NCI-H748 treated with DMSO at 0.1 percent for 48 hours (cell line): Measurements from ENCODE around the gene GALNT18.

ENCODE experiments used
- DNase-seq: peaks from one replicate; lab custom pipeline; 2025; lab: John Stamatoyannopoulos, UW

Gene GALNT18

GRCh38 chr11:11348303-11348702 lies 273.5 kb downstream of the GALNT18 start:
- no peak for DNase-seq

GRCh38 chr11:11347592-11347991 lies 274.2 kb downstream of the GALNT18 start:
- DNase-seq: no peak

GRCh38 chr11:11346303-11346702 lies 275.5 kb downstream of the GALNT18 start:
- peak; percentile 85 for DNase-seq

- no peak for DNase-seq
Observed at GRCh38 chr11:11345099-11345498, 276.7 kb downstream of the GALNT18 start.

GRCh38 chr11:11344045-11344444 lies 277.8 kb downstream of the GALNT18 start:
- no peak for DNase-seq

GRCh38 chr11:11338304-11338703 lies 283.5 kb downstream of the GALNT18 start:
- DNase-seq: no peak

GRCh38 chr11:11336664-11337063 lies 285.1 kb downstream of the GALNT18 start:
- DNase-seq: no peak

- no peak for DNase-seq
Observed at GRCh38 chr11:11335043-11335442, 286.8 kb downstream of the GALNT18 start.

GRCh38 chr11:11334607-11335006 lies 287.2 kb downstream of the GALNT18 start:
- no peak for DNase-seq

GRCh38 chr11:11332141-11332710 lies 289.6 kb downstream of the GALNT18 start:
- DNase-seq: no peak

- no peak for DNase-seq
Observed at GRCh38 chr11:11329062-11329806, 292.6 kb downstream of the GALNT18 start.

- no peak for DNase-seq
Observed at GRCh38 chr11:11324090-11324489, 297.7 kb downstream of the GALNT18 start.

- no peak for DNase-seq
Observed at GRCh38 chr11:11322101-11322500, 299.7 kb downstream of the GALNT18 start.

- no peak for DNase-seq
Observed at GRCh38 chr11:11320825-11321224, 301.0 kb downstream of the GALNT18 start.

GRCh38 chr11:11318961-11319360 lies 302.8 kb downstream of the GALNT18 start:
- no peak for DNase-seq

GRCh38 chr11:11318461-11318860 lies 303.3 kb downstream of the GALNT18 start:
- DNase-seq: no peak

GRCh38 chr11:11316651-11317230 lies 305.1 kb downstream of the GALNT18 start:
- DNase-seq: no peak

GRCh38 chr11:11313902-11314692 lies 307.7 kb downstream of the GALNT18 start:
- no peak for DNase-seq

- DNase-seq: no peak
Observed at GRCh38 chr11:11313426-11313825, 308.4 kb downstream of the GALNT18 start.

GRCh38 chr11:11312738-11313137 lies 309.1 kb downstream of the GALNT18 start:
- DNase-seq: no peak

- no peak for DNase-seq
Observed at GRCh38 chr11:11311169-11311568, 310.6 kb downstream of the GALNT18 start.

- no peak for DNase-seq
Observed at GRCh38 chr11:11309906-11310305, 311.9 kb downstream of the GALNT18 start.

- DNase-seq: no peak
Observed at GRCh38 chr11:11308249-11308648, 313.6 kb downstream of the GALNT18 start.
